ENCODE data around the gene DNAJC1. TPM values are rescaled to one million over a fixed set of nuclear protein-coding genes. Genes with fewer than 3 reads are reported as not detected.

The DNAJC1 gene
- polyA plus RNA-seq, 1 donor from 2014 or later, result 15.9 TPM

DNA sequence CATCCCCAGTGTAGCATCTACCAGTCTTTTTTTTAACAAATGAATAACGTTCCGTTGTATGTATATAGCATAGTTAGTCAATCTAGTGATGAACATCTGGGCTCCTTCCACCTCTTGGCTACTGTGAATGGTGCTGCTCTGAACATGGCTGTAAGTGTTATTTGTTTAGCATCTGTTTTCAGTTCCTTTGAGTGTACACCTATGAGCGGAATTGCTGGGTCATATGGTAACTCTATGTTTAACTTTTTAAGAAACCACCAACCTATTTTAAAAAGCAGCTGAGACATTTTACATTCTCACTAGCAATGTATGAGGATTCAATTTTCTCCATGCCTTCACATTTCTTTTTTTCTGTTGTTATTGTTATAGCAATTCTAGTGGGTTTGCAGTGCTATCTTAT lies 178.2 kb downstream of the DNAJC1 start:
- Histone ChIP-seq H3K4me2 (ENCODE audit: low read length) (no peak overlapping the region), H4K20me1 (ENCODE audit: insufficient read depth) (no peaks in the 10 kb centered on the region), H3K9me3 (ENCODE audit: low read length) (peaks cover 11% of the 10 kb centered on the region)

DNA sequence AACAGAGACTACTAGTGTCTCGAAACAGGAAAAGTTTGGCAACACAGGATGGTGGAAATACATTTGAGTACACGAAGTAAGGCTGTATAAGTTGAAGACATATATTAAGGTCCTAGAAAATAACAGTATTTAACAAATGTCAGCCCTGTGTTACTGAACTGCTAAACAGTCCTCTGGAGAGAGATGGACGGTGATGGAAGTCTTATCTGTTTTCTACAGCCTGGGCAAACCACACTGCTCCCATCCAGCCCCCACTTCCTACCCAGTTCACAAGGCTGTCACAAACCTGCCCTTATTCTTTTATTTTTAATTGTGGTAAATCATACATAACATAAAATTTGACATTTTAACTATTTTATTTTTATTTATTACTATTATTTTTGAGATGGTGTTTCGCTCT lies 179.1 kb downstream of the DNAJC1 start:
- no peak overlapping the region for H3K4me3 ChIP-seq (ENCODE audit: low read length)
- no peak overlapping the region for H3K4me2 ChIP-seq (ENCODE audit: low read length)
- H3K36me3 ChIP-seq (ENCODE audit: insufficient read depth, low read length), result no peaks in the 10 kb centered on the region
- no peaks in the 10 kb centered on the region for H3F3A ChIP-seq (ENCODE audit: insufficient read depth, low read length, poor library complexity, severe bottlenecking)
- H4K20me1 ChIP-seq (ENCODE audit: insufficient read depth), result no peaks in the 10 kb centered on the region
- no peaks in the 10 kb centered on the region for H3K27me3 ChIP-seq (ENCODE audit: insufficient read depth, low read depth, low read length)
- H3K9me2 ChIP-seq (ENCODE audit: insufficient read depth, low read length), result no peaks in the 10 kb centered on the region
- TF ChIP-seq TAF1 (IDR thresholded peaks at IDR 0.05; ENCODE audit: low read depth), result no peak
- no peak for TF ChIP-seq MXI1 (conservative IDR thresholded peaks at IDR 0.05; ENCODE audit: poor library complexity, severe bottlenecking)
- TF ChIP-seq RAD21 (conservative IDR thresholded peaks at IDR 0.05), result no peak
- TF ChIP-seq SMC3 (conservative IDR thresholded peaks at IDR 0.05; ENCODE audit: poor library complexity), result no peak
- TF ChIP-seq EZH2 (IDR thresholded peaks at IDR 0.05; ENCODE audit: borderline replicate concordance, insufficient read depth, low read length, poor library complexity, severe bottlenecking), result no peak
- no peak for TF ChIP-seq EP300 (conservative IDR thresholded peaks at IDR 0.05; ENCODE audit: poor library complexity, severe bottlenecking)
- TF ChIP-seq, protein P1, sequence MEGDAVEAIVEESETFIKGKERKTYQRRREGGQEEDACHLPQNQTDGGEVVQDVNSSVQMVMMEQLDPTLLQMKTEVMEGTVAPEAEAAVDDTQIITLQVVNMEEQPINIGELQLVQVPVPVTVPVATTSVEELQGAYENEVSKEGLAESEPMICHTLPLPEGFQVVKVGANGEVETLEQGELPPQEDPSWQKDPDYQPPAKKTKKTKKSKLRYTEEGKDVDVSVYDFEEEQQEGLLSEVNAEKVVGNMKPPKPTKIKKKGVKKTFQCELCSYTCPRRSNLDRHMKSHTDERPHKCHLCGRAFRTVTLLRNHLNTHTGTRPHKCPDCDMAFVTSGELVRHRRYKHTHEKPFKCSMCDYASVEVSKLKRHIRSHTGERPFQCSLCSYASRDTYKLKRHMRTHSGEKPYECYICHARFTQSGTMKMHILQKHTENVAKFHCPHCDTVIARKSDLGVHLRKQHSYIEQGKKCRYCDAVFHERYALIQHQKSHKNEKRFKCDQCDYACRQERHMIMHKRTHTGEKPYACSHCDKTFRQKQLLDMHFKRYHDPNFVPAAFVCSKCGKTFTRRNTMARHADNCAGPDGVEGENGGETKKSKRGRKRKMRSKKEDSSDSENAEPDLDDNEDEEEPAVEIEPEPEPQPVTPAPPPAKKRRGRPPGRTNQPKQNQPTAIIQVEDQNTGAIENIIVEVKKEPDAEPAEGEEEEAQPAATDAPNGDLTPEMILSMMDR (IDR thresholded peaks at IDR 0.05; ENCODE audit: poor library complexity, severe bottlenecking), result no peak
- no peak for TF ChIP-seq POLR2AphosphoS5 (IDR thresholded peaks at IDR 0.05)
- TF ChIP-seq, protein P2, sequence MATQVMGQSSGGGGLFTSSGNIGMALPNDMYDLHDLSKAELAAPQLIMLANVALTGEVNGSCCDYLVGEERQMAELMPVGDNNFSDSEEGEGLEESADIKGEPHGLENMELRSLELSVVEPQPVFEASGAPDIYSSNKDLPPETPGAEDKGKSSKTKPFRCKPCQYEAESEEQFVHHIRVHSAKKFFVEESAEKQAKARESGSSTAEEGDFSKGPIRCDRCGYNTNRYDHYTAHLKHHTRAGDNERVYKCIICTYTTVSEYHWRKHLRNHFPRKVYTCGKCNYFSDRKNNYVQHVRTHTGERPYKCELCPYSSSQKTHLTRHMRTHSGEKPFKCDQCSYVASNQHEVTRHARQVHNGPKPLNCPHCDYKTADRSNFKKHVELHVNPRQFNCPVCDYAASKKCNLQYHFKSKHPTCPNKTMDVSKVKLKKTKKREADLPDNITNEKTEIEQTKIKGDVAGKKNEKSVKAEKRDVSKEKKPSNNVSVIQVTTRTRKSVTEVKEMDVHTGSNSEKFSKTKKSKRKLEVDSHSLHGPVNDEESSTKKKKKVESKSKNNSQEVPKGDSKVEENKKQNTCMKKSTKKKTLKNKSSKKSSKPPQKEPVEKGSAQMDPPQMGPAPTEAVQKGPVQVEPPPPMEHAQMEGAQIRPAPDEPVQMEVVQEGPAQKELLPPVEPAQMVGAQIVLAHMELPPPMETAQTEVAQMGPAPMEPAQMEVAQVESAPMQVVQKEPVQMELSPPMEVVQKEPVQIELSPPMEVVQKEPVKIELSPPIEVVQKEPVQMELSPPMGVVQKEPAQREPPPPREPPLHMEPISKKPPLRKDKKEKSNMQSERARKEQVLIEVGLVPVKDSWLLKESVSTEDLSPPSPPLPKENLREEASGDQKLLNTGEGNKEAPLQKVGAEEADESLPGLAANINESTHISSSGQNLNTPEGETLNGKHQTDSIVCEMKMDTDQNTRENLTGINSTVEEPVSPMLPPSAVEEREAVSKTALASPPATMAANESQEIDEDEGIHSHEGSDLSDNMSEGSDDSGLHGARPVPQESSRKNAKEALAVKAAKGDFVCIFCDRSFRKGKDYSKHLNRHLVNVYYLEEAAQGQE (IDR thresholded peaks at IDR 0.05; ENCODE audit: borderline replicate concordance), result no peak
- H3K9ac ChIP-seq (ENCODE audit: low read length), result no peak overlapping the region
- H3K9me3 ChIP-seq (ENCODE audit: low read length), result peaks cover 11% of the 10 kb centered on the region
- no peaks in the 10 kb centered on the region for H3K79me2 ChIP-seq (replicated peaks; ENCODE audit: insufficient read depth, low read length)
- no peak overlapping the region for H2AFZ ChIP-seq (ENCODE audit: low read depth, low read length)
- no peak overlapping the region for H3K27ac ChIP-seq (ENCODE audit: low read length)

More for the DNA sequence above, 178.2 kb downstream of the DNAJC1 start:
- no peak overlapping the region for H2AFZ ChIP-seq (ENCODE audit: low read depth, low read length)
- no peak overlapping the region for H3K27ac ChIP-seq (ENCODE audit: low read length)
- no peaks in the 10 kb centered on the region for H3K9me2 ChIP-seq (ENCODE audit: insufficient read depth, low read length)
- no peaks in the 10 kb centered on the region for H3F3A ChIP-seq (ENCODE audit: insufficient read depth, low read length, poor library complexity, severe bottlenecking)
- H3K27me3 ChIP-seq (ENCODE audit: insufficient read depth, low read depth, low read length), result no peaks in the 10 kb centered on the region
- no peak overlapping the region for H3K9ac ChIP-seq (ENCODE audit: low read length)
- no peak overlapping the region for H3K4me3 ChIP-seq (ENCODE audit: low read length)
- no peaks in the 10 kb centered on the region for H3K79me2 ChIP-seq (replicated peaks; ENCODE audit: insufficient read depth, low read length)
- no peak for TF ChIP-seq EZH2 (IDR thresholded peaks at IDR 0.05; ENCODE audit: borderline replicate concordance, insufficient read depth, low read length, poor library complexity, severe bottlenecking)
- TF ChIP-seq SMC3 (conservative IDR thresholded peaks at IDR 0.05; ENCODE audit: poor library complexity), result no peak
- no peak for TF ChIP-seq TAF1 (IDR thresholded peaks at IDR 0.05; ENCODE audit: low read depth)
- no peak for TF ChIP-seq POLR2AphosphoS5 (IDR thresholded peaks at IDR 0.05)
- TF ChIP-seq RAD21 (conservative IDR thresholded peaks at IDR 0.05), result no peak
- TF ChIP-seq, protein P1 (IDR thresholded peaks at IDR 0.05; ENCODE audit: poor library complexity, severe bottlenecking), result no peak
- TF ChIP-seq, protein P2 (IDR thresholded peaks at IDR 0.05; ENCODE audit: borderline replicate concordance), result no peak
- no peak for TF ChIP-seq MXI1 (conservative IDR thresholded peaks at IDR 0.05; ENCODE audit: poor library complexity, severe bottlenecking)
- TF ChIP-seq EP300 (conservative IDR thresholded peaks at IDR 0.05; ENCODE audit: poor library complexity, severe bottlenecking), result no peak
- H3K36me3 ChIP-seq (ENCODE audit: insufficient read depth, low read length), result no peaks in the 10 kb centered on the region

Measured in neural cell (in vitro differentiated cells).